Breast epithelium (tissue), 4 donors: ENCODE results near the gene RABGEF1. TPM values are rescaled to one million over a fixed set of nuclear protein-coding genes. Genes with fewer than 3 reads are reported as not detected.
"Not testable (repeated sequence)": the region's sequence is repeated elsewhere in the genome, so short reads cannot be mapped to it uniquely, and the experiment has no call there.

Experiments
- DNase-seq, 2 donors: peaks; one replicate each; pipeline ENCODE4 v3.0.0-alpha.2; 2019; ENCODE audit warnings: low spot score in 2 of 2
- H3K27ac ChIP-seq, 2 donors: fragments of 200-600 bp; sonication (generic) in 1 of 2; one replicate each; pipeline ENCODE4 v1.5.1; 2016 to 2019; ENCODE audit warnings: mild to moderate bottlenecking in 1 of 2
- H3K27me3 ChIP-seq, 2 donors: fragments of 200-600 bp; sonication (generic) in 1 of 2; one replicate each; pipeline versions ENCODE4 v1.5.1 to v1.6.0; 2017 to 2019; ENCODE audit warnings: control low read depth in 1 of 2, mild to moderate bottlenecking in 1 of 2
- H3K36me3 ChIP-seq: fragments of 200-600 bp; one replicate; pipeline ENCODE4 v1.5.1; 2019
- H3K4me1 ChIP-seq, 2 donors: fragments of 200-600 bp; sonication (generic); one replicate each; pipeline ENCODE4 v1.5.1; 2016 to 2019; ENCODE audit warnings: control low read depth in 1 of 2
- H3K4me3 ChIP-seq, 3 donors: fragments of 200-600 bp; sonication (generic); 1 replicate in 2 of 3; 2 replicates in 1 of 3; pipeline ENCODE4 v1.5.1; 2016 to 2019; ENCODE audit warnings: mild to moderate bottlenecking in 3 of 3, moderate library complexity in 2 of 3
- H3K9me3 ChIP-seq, 2 donors: fragments of 200-600 bp; sonication (generic) in 1 of 2; one replicate each; pipeline ENCODE4 v1.5.1; 2016 to 2019; ENCODE audit warnings: control low read depth in 1 of 2
- POLR2A ChIP-seq: fragments of 450-650 bp; IDR thresholded peaks from one replicate; pipeline ENCODE4 v1.6.1; 2016; ENCODE audit warnings: antibody characterized with exemption, mild to moderate bottlenecking, moderate library complexity
- POLR2AphosphoS5 ChIP-seq, 3 donors: sonication (generic); formaldehyde crosslinking; IDR thresholded peaks; one replicate each; pipeline ENCODE4 v1.6.1; 2017; ENCODE audit warnings: antibody characterized with exemption in 3 of 3
- intact Hi-C: fragments of 100-400 bp; cut with DNase I; formaldehyde crosslinking; loops from one replicate; pipeline ENCODE4 v1.15.1; 2023; ENCODE audit warnings: low total_unique reads
- total RNA-seq, 3 donors: library from RNA; depleted of rRNA; stranded (reverse); fragments of >200 nt; gene quantifications; one replicate each; pipeline ENCODE4 v1.1.0, GENCODE V29; 2016
- TF ChIP-seq, protein P1 (sequence below), 3 donors: fragments of 450-650 bp; IDR thresholded peaks; one replicate each; pipeline ENCODE4 v1.5.1; 2016 to 2017; ENCODE audit warnings: antibody characterized with exemption in 3 of 3, mild to moderate bottlenecking in 3 of 3, moderate library complexity in 3 of 3

Gene RABGEF1
- total RNA-seq, 3 donors from 2014 or later, result 33.4 to 44.9 (median 34.9) TPM

- intact Hi-C loops, H3K9me3 ChIP-seq, H3K36me3 ChIP-seq, H3K27me3 ChIP-seq, H3K4me1 ChIP-seq, DNase-seq, H3K4me3 ChIP-seq, H3K27ac ChIP-seq: not testable (repeated sequence)
Measured at GRCh38 chr7:66765322-66766025, 24.9 kb downstream of the RABGEF1 start.

- no peaks in the 10 kb centered on the region for H3K4me1 ChIP-seq
- no peak overlapping the region for H3K4me3 ChIP-seq
- no peaks in the 10 kb centered on the region for H3K36me3 ChIP-seq
- H3K27me3 ChIP-seq, result no peaks in the 10 kb centered on the region
- intact Hi-C loops, result no loop called here
- H3K27ac ChIP-seq, result no peak overlapping the region
- TF ChIP-seq POLR2AphosphoS5 (IDR thresholded peaks at IDR 0.05), result no peak
- TF ChIP-seq, protein P1, sequence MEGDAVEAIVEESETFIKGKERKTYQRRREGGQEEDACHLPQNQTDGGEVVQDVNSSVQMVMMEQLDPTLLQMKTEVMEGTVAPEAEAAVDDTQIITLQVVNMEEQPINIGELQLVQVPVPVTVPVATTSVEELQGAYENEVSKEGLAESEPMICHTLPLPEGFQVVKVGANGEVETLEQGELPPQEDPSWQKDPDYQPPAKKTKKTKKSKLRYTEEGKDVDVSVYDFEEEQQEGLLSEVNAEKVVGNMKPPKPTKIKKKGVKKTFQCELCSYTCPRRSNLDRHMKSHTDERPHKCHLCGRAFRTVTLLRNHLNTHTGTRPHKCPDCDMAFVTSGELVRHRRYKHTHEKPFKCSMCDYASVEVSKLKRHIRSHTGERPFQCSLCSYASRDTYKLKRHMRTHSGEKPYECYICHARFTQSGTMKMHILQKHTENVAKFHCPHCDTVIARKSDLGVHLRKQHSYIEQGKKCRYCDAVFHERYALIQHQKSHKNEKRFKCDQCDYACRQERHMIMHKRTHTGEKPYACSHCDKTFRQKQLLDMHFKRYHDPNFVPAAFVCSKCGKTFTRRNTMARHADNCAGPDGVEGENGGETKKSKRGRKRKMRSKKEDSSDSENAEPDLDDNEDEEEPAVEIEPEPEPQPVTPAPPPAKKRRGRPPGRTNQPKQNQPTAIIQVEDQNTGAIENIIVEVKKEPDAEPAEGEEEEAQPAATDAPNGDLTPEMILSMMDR (IDR thresholded peaks at IDR 0.05), result no peak
- TF ChIP-seq POLR2A, result no peak
- no peak for DNase-seq
- no peaks in the 10 kb centered on the region for H3K9me3 ChIP-seq
Measured at GRCh38 chr7:66766041-66766440, 25.5 kb downstream of the RABGEF1 start.

DNA sequence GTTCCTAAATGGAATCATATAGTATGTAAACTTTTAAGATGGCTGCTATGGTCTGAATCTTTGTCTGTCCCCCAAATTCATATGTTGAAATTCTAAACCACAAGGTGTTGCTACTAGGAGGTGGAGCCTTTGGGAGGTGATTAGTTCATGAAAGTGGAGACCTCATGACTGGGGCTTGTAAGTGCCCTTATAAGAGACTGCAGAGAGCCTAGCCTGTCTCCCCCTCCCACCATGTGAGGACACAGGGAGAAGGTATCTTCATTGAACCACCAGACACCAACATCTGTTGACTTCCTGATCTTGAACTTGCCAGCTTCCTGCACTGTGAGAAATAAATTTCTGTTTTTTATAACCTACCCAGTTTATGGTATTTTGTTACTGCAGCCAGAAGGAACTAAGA lies 27.0 kb downstream of the RABGEF1 start:
- H3K4me1 ChIP-seq, intact Hi-C loops, H3K36me3 ChIP-seq, H3K4me3 ChIP-seq, DNase-seq, H3K27ac ChIP-seq, H3K9me3 ChIP-seq, H3K27me3 ChIP-seq: not testable (repeated sequence)

DNA sequence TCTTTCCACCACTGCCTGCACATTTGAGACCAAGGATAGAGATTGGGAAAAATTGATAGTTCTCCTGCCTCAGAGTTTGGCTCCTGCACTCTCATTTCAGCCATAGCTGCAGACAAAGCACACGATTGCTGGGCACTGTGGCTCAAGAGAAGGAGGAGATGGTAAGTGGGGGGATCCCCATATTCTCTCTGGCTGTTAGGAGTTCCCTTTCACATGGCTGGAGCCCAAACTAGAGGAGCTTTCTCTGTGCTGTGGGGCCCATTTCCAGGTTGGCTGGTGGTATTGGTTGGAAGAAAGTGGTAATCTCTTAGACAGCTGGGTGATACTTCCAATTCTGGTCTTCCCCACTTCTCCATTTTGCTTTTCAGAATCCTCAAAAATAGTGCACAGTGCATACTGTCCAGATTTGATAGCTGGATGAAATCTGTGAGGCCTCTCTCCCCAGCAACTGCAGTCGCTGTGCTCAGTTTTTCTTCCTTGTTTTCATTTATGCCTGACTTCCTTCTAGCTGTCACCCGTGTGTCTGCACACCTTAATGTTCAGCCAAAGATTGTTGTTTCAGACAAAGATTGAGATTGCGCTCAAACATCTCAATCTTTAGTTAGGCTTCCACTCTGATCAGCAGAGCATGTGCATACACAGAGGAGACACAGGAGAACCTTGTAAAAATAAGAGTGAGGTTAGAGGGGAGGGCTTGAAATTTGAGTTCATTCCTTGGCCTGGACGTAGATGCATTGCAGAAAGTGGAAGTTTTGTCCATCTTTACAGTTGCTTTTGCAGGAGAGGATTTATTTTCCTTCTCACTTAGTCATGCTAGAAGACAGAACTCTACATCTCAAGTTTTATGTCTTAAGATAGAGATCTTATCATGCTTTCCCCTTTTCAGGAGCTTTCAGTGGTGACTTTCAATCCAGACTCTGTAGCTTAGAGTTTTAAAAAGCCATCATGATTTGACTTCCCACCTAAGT lies 28.6 kb downstream of the RABGEF1 start:
- Histone ChIP-seq H3K27me3 (no peaks in the 10 kb centered on the region), H3K9me3 (no peaks in the 10 kb centered on the region), H3K4me3 (no peak overlapping the region), H3K4me1 (no peaks in the 10 kb centered on the region), H3K27ac (peak overlapping the region in 1 of 2 donors; percentile 2), H3K36me3 (no peaks in the 10 kb centered on the region)
- intact Hi-C loops, result no loop called here
- TF ChIP-seq POLR2AphosphoS5 (IDR thresholded peaks at IDR 0.05), result no peak
- no peak for TF ChIP-seq POLR2A
- TF ChIP-seq, protein P1 (IDR thresholded peaks at IDR 0.05), result no peak
- no peak for DNase-seq

- intact Hi-C loops, result no loop called here
- peak overlapping the region in 1 of 2 donors; percentile 2 for H3K27ac ChIP-seq
- no peaks in the 10 kb centered on the region for H3K36me3 ChIP-seq
- no peaks in the 10 kb centered on the region for H3K4me1 ChIP-seq
- no peaks in the 10 kb centered on the region for H3K27me3 ChIP-seq
- H3K9me3 ChIP-seq, result no peaks in the 10 kb centered on the region
- no peak for TF ChIP-seq POLR2A
- TF ChIP-seq POLR2AphosphoS5 (IDR thresholded peaks at IDR 0.05), result no peak
- TF ChIP-seq, protein P1 (IDR thresholded peaks at IDR 0.05), result no peak
- DNase-seq, result no peak
- H3K4me3 ChIP-seq, result no peak overlapping the region
Measured at GRCh38 chr7:66769833-66770512, 29.4 kb downstream of the RABGEF1 start.
